GM12864 (cell line): ENCODE measurements around the gene BICD1.
A peak's percentile ranks its signal among the peaks of the same experiment; 100 is the strongest.

Source experiments
- DNase-seq: peaks from one replicate; pipeline ENCODE4 v3.0.0-alpha.2; 2011; ENCODE audit warnings: low read depth
- H3K4me3 ChIP-seq: 2 replicates; pipeline ENCODE4 v1.5.1; 2011; ENCODE audit warnings: mild to moderate bottlenecking, low read depth, low read length, control low read depth
- TF ChIP-seq, protein P1 (sequence below): IDR thresholded peaks from 2 replicates; pipeline ENCODE4 v1.5.1; 2011; ENCODE audit warnings: low read depth, mild to moderate bottlenecking, moderate library complexity, low read length, control low read depth, inconsistent platforms; ENCODE audit errors: missing control alignments

Gene BICD1

DNA sequence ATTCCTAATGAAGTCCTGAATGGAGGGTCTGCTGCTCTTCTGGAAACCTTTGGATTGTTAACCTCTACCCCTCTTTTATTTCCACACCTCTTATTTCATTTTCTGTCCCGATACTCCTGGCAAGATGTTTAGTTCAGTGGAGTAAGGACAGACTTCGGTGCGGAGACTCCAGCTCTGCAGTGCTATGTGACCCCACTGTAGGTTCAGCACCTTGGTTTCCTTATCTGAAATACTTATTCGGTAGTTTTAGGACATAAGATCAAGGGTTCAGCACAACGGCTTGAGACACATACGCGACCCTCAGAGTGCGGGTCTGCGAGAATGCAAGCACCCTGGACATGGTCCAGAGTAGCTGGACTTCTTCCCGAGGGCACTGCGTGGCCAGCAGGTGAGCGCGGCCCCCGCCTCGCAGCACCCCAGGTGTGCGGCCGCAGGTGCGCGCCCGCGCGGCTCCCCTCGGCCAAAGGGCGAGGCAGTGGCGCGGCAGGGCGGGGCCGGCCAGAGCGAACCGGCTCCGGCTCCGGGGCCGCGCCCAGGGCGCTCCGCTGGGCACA, 292.2 kb downstream of the BICD1 start:
- TF ChIP-seq, protein P1, sequence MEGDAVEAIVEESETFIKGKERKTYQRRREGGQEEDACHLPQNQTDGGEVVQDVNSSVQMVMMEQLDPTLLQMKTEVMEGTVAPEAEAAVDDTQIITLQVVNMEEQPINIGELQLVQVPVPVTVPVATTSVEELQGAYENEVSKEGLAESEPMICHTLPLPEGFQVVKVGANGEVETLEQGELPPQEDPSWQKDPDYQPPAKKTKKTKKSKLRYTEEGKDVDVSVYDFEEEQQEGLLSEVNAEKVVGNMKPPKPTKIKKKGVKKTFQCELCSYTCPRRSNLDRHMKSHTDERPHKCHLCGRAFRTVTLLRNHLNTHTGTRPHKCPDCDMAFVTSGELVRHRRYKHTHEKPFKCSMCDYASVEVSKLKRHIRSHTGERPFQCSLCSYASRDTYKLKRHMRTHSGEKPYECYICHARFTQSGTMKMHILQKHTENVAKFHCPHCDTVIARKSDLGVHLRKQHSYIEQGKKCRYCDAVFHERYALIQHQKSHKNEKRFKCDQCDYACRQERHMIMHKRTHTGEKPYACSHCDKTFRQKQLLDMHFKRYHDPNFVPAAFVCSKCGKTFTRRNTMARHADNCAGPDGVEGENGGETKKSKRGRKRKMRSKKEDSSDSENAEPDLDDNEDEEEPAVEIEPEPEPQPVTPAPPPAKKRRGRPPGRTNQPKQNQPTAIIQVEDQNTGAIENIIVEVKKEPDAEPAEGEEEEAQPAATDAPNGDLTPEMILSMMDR, result no peak
- peak overlapping the region; percentile 80 for H3K4me3 ChIP-seq
- DNase-seq, result no peak

DNA sequence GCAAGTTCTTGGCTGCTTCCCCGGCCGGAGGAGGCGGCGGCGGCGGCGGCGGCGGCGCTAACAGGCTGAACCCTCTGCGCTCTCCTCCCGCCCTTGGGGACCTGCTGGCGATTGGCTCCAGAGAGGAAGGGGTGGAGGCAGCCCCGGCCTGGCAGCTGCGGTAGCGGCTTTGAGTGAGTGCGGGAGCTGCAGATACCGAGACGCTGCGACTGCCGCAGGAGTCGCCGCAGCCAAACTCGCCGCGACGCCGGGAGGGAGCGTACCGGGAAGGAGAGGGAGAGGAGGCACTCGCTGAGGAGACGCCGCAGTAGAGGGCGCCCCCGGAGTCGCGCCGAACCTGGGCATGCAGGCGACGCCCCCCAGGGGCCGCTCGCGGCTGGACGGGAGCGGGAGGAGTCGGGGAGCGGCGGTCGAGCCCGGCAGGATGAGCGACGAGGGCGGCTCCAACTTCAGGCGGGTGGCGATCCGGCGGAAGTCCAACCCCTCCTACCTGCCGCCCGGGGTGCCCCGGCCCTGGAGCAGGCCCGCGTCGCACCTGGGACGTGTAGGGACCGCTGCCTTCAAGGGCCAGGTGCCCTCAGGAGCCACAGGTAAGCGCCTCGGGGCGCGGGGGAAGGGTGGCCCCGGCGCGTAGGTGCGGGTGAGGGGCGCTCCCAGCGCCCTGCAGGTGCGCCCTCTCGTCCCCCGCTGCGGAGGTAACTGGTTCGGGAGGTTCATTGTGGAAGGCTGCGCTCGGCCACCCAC, 292.9 kb downstream of the BICD1 start, which contains the start of gene FGD4:
Gene FGD4, plus strand, starts transcription at position 189 of the 744 bp plus-strand sequence.
- peak; percentile 16 for DNase-seq
- H3K4me3 ChIP-seq, result peak within 1 kb of the TSS; percentile 80
- TF ChIP-seq, protein P1, result peak; percentile 37

DNA sequence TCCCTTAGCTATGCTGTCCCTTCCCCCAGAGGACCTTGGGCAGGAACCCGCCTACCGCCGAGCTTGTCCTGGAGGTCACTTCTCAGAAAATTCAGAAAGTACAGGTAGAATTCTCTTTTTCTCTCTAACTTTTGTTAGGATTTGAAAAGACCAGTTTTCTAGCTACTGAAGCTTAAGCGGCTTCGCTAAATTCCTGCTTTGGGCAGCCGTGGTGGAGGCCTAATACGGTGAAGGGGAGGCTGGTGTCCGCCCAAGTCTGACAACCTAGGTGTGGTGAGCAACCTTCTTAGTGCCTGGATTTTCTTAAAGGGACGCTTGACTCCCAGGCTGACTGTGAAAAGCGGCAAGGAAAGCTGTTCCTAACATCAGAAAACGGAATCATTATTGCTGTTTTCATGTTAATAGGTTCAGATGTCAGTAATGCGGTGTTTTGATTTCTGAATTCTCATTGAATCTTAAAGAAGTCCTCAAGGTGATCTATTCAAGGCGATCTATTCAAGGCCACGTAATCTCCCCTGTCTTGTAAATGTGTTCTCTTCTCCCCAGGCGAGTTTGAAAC, 293.5 kb downstream of the BICD1 start:
- DNase-seq, result no peak
- TF ChIP-seq, protein P1, result no peak
- peak overlapping the region; percentile 80 for H3K4me3 ChIP-seq

DNA sequence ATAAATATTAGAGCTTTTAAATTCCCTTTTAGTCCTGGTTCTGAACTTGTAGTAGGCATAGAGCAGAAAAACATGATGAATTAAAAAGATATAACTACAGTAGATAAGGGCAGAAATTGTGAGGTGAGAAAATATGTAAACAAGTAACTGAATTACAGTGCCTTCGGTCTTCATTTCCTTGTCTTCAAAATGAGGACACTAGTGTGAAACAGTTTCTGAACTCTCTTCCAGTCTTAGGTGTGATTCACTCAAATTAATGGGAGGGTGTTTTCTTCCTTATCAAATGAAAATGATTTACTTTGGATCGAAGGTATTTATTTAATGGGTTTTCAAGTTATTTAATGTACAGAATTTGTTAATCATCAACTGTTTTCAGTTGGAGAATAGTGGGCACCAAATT, 294.2 kb downstream of the BICD1 start:
- no peak overlapping the region for H3K4me3 ChIP-seq
- TF ChIP-seq, protein P1, result no peak
- no peak for DNase-seq

DNA sequence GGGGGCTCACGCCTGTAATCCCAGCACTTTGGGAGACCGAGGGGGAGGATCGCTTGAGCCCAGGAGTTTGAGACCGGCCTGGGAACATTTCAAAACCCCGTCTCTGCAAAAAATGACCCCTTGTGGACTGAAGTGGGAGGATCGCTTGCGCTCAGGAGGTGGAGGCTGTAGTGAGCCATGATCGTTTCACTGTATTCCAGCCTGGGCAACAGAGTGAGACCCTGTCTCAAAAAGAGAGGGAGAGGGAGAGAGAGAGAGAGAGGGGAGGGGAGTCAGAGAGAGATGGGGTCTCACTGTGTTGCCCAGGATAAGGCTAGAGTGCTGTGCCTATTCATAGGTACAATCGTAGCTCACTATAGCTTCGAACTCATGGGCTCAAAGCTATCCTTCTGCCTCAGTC, 295.5 kb downstream of the BICD1 start:
- H3K4me3 ChIP-seq, result no peak overlapping the region
- TF ChIP-seq, protein P1, result no peak
- no peak for DNase-seq

DNA sequence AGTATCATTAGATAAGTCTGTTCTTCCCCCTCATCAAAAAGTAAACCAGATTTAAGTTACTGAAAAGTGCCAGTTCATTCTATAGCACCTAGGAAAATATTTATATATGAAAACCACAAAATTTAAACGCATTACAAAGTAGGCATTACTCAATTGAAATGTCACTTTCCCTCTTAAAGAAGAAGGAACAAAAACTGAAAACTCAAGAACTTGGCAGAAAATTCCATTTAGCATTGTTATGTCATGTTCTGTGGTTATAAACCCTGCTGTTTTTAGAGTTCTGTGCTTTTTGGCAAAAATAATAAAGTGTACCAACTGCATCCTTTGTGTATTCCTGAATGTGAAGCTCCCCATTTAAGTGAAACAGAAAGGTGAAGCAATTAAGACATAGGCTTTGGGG, 296.3 kb downstream of the BICD1 start:
- TF ChIP-seq, protein P1, result no peak
- H3K4me3 ChIP-seq, result no peak overlapping the region
- no peak for DNase-seq

DNA sequence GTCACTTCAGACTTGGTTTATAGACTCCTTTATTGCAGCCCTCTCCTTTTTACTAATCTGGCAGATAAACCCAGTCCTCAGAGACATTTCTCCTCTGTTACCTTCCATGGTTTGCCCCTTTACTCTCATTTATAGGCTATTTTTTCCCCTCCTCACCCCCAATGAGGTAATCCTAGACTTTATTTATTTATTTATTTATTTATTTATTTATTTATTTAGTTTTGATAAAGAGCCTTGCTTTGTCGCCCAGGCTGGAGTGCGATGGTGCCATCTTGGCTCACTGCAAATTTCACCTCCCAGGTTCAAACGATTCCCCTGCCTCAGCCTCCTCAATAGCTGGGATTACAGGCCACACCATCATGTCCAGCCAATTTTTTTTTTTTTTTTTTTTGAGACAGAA, 301.1 kb downstream of the BICD1 start:
- no peak for DNase-seq
- TF ChIP-seq, protein P1, result no peak
- no peak overlapping the region for H3K4me3 ChIP-seq
